Measurements from ENCODE around the gene FPR2.

Gene FPR2

GRCh38 chr19:51716925-51717324 is 44.1 kb upstream of the FPR2 start:
- TF ChIP-seq CTCF (IDR thresholded peaks at IDR 0.05; ENCODE audit: insufficient read depth, low read depth, low read length, missing control alignments): no peak
- DNase-seq (ENCODE audit: low read depth): no peak
- H3K4me3 ChIP-seq (ENCODE audit: low read depth, low read length): no peak overlapping the region

- TF ChIP-seq CTCF (IDR thresholded peaks at IDR 0.05; ENCODE audit: insufficient read depth, low read depth, low read length, missing control alignments): no peak
- H3K4me3 ChIP-seq (ENCODE audit: low read depth, low read length): no peak overlapping the region
- no peak for DNase-seq (ENCODE audit: low read depth)
Observed at GRCh38 chr19:51719251-51719988, 41.6 kb upstream of the FPR2 start.

- TF ChIP-seq CTCF (IDR thresholded peaks at IDR 0.05; ENCODE audit: insufficient read depth, low read depth, low read length, missing control alignments): no peak
- DNase-seq (ENCODE audit: low read depth): no peak
- H3K4me3 ChIP-seq (ENCODE audit: low read depth, low read length): no peak overlapping the region
Observed at GRCh38 chr19:51721905-51722304, 39.1 kb upstream of the FPR2 start.

GRCh38 chr19:51722492-51722891 is 38.5 kb upstream of the FPR2 start:
- DNase-seq (ENCODE audit: low read depth): no peak
- TF ChIP-seq CTCF (IDR thresholded peaks at IDR 0.05; ENCODE audit: insufficient read depth, low read depth, low read length, missing control alignments): no peak
- H3K4me3 ChIP-seq (ENCODE audit: low read depth, low read length): no peak overlapping the region

GRCh38 chr19:51724543-51724942 is 36.4 kb upstream of the FPR2 start:
- no peak for DNase-seq (ENCODE audit: low read depth)
- no peak overlapping the region for H3K4me3 ChIP-seq (ENCODE audit: low read depth, low read length)
- TF ChIP-seq CTCF (IDR thresholded peaks at IDR 0.05; ENCODE audit: insufficient read depth, low read depth, low read length, missing control alignments): no peak

- H3K4me3 ChIP-seq (ENCODE audit: low read depth, low read length): no peak overlapping the region
- DNase-seq (ENCODE audit: low read depth): no peak
- no peak for TF ChIP-seq CTCF (IDR thresholded peaks at IDR 0.05; ENCODE audit: insufficient read depth, low read depth, low read length, missing control alignments)
Observed at GRCh38 chr19:51726049-51726448, 34.9 kb upstream of the FPR2 start.

- no peak overlapping the region for H3K4me3 ChIP-seq (ENCODE audit: low read depth, low read length)
- DNase-seq (ENCODE audit: low read depth): no peak
- TF ChIP-seq CTCF (IDR thresholded peaks at IDR 0.05; ENCODE audit: insufficient read depth, low read depth, low read length, missing control alignments): no peak
Observed at GRCh38 chr19:51727349-51727880, 33.6 kb upstream of the FPR2 start.

All from GM12865 (cell line).